ENCODE data around the gene CTSV.
"Not testable (repeated sequence)": the region's sequence is repeated elsewhere in the genome, so short reads cannot be mapped to it uniquely, and the experiment has no call there.

CTSV gene

GRCh38 chr9:97041898-97042297, 3.0 kb upstream of the CTSV start:
- peak; percentile 47 for DNase-seq (ENCODE audit: low spot score)
- TF ChIP-seq CTCF (conservative IDR thresholded peaks at IDR 0.05; ENCODE audit: low read depth): no peak
- POLR2A ChIA-PET (ENCODE audit: low non-redundant PET): no interaction called here
- H3K27ac ChIP-seq: no peak overlapping the region
- CTCF ChIA-PET: interaction anchor here (0.6 kb wide), 1 partner anchor 1642 kb away, joined by 3 read pairs; no protein-coding TSS in a partner anchor

GRCh38 chr9:97039514-97039860, 545 bp upstream of the CTSV start:
- peak; percentile 50 for DNase-seq (ENCODE audit: low spot score)
- CTCF ChIA-PET: interaction anchor here (0.8 kb wide), 1 partner anchor 183 kb away, joined by 4 read pairs; no protein-coding TSS in a partner anchor
- POLR2A ChIA-PET (ENCODE audit: low non-redundant PET): interaction anchor here (1.0 kb wide), 2 partner anchors 22 to 199 kb away, joined by 4 to 5 read pairs; no protein-coding TSS in a partner anchor
- H3K27ac ChIP-seq: peak overlapping the region; percentile 68
- TF ChIP-seq CTCF (conservative IDR thresholded peaks at IDR 0.05; ENCODE audit: low read depth): no peak

- H3K27ac ChIP-seq; CTCF ChIA-PET; DNase-seq (ENCODE audit: low spot score); POLR2A ChIA-PET (ENCODE audit: low non-redundant PET): not testable (repeated sequence)
Measured at GRCh38 chr9:97023505-97023904, 15.4 kb downstream of the CTSV start.

GRCh38 chr9:97013151-97014132, 25.5 kb downstream of the CTSV start:
- peak; percentile 67 for DNase-seq (ENCODE audit: low spot score)
- POLR2A ChIA-PET (ENCODE audit: low non-redundant PET); CTCF ChIA-PET: not testable (repeated sequence)
- H3K27ac ChIP-seq: peak overlapping the region; percentile 92

- POLR2A ChIA-PET (ENCODE audit: low non-redundant PET): interaction anchor here (0.7 kb wide), 1 partner anchor 688 kb away, joined by 3 read pairs; no protein-coding TSS in a partner anchor
- CTCF ChIA-PET; DNase-seq (ENCODE audit: low spot score): not testable (repeated sequence)
- peak overlapping the region; percentile 92 for H3K27ac ChIP-seq
Measured at GRCh38 chr9:97012617-97013016, 26.3 kb downstream of the CTSV start.

GRCh38 chr9:97002195-97002594, 36.7 kb downstream of the CTSV start:
- POLR2A ChIA-PET (ENCODE audit: low non-redundant PET); DNase-seq (ENCODE audit: low spot score); CTCF ChIA-PET; H3K27ac ChIP-seq: not testable (repeated sequence)

GRCh38 chr9:97001338-97001737, 37.6 kb downstream of the CTSV start:
- POLR2A ChIA-PET (ENCODE audit: low non-redundant PET); H3K27ac ChIP-seq; CTCF ChIA-PET; DNase-seq (ENCODE audit: low spot score): not testable (repeated sequence)

GRCh38 chr9:97000139-97000787, 38.7 kb downstream of the CTSV start:
- CTCF ChIA-PET; H3K27ac ChIP-seq; POLR2A ChIA-PET (ENCODE audit: low non-redundant PET): not testable (repeated sequence)
- peak; percentile 13 for DNase-seq (ENCODE audit: low spot score)

GRCh38 chr9:96999733-97000132, 39.2 kb downstream of the CTSV start:
- H3K27ac ChIP-seq; POLR2A ChIA-PET (ENCODE audit: low non-redundant PET); DNase-seq (ENCODE audit: low spot score); CTCF ChIA-PET: not testable (repeated sequence)

GRCh38 chr9:96997009-96997701, 41.8 kb downstream of the CTSV start:
- CTCF ChIA-PET; H3K27ac ChIP-seq; POLR2A ChIA-PET (ENCODE audit: low non-redundant PET): not testable (repeated sequence)
- DNase-seq (ENCODE audit: low spot score): peak; percentile 18

GRCh38 chr9:96994531-96995016, 44.4 kb downstream of the CTSV start:
- H3K27ac ChIP-seq; DNase-seq (ENCODE audit: low spot score); POLR2A ChIA-PET (ENCODE audit: low non-redundant PET): not testable (repeated sequence)
- CTCF ChIA-PET: interaction anchor here (0.7 kb wide), 1 partner anchor 154 kb away, joined by 3 read pairs; no protein-coding TSS in a partner anchor

- CTCF ChIA-PET: not testable (repeated sequence)
Measured at GRCh38 chr9:96992303-96992702, 46.6 kb downstream of the CTSV start.

GRCh38 chr9:96989747-96990318, 49.1 kb downstream of the CTSV start:
- DNase-seq (ENCODE audit: low spot score); H3K27ac ChIP-seq; CTCF ChIA-PET; POLR2A ChIA-PET (ENCODE audit: low non-redundant PET): not testable (repeated sequence)

More at GRCh38 chr9:96992303-96992702, 46.6 kb downstream of the CTSV start:
- H3K27ac ChIP-seq; DNase-seq (ENCODE audit: low spot score); POLR2A ChIA-PET (ENCODE audit: low non-redundant PET): not testable (repeated sequence)

- H3K27ac ChIP-seq; DNase-seq (ENCODE audit: low spot score); POLR2A ChIA-PET (ENCODE audit: low non-redundant PET); CTCF ChIA-PET: not testable (repeated sequence)
Measured at GRCh38 chr9:96984887-96985286, 54.1 kb downstream of the CTSV start.
